GM23248 (cell line): ENCODE data around the gene FOXD4L3. TPM values are rescaled to one million over a fixed set of nuclear protein-coding genes. Genes with fewer than 3 reads are reported as not detected.
"Not testable (repeated sequence)": the region's sequence is repeated elsewhere in the genome, so short reads cannot be mapped to it uniquely, and the experiment has no call there.

Experiments
- DNase-seq: peaks from one replicate; pipeline ENCODE4 v3.0.0-alpha.2; 2015
- H2AFZ ChIP-seq: fragments of 200-600 bp; sonication (generic); 2 replicates; pipeline ENCODE4 v1.6.1; 2016; ENCODE audit warnings: antibody characterized with exemption
- H3F3A ChIP-seq: fragments of 200-600 bp; sonication (generic); 2 replicates; pipeline ENCODE4 v1.6.1; 2016; ENCODE audit warnings: mild to moderate bottlenecking, antibody characterized with exemption, mixed run types; ENCODE audit not compliant: insufficient read depth
- H3K27ac ChIP-seq: fragments of 200-600 bp; sonication (generic); 2 replicates; pipeline ENCODE4 v1.5.1; 2016; ENCODE audit warnings: mild to moderate bottlenecking
- H3K27me3 ChIP-seq: fragments of 200-600 bp; sonication (generic); replicated peaks from 2 replicates; pipeline ENCODE4 v1.6.1; 2016; ENCODE audit warnings: mild to moderate bottlenecking; ENCODE audit not compliant: insufficient read depth
- H3K36me3 ChIP-seq: fragments of 200-600 bp; sonication (generic); 2 replicates; pipeline ENCODE4 v1.6.1; 2016; ENCODE audit warnings: low read depth, mild to moderate bottlenecking
- H3K4me1 ChIP-seq: fragments of 200-600 bp; sonication (generic); 2 replicates; pipeline ENCODE4 v1.6.1; 2016; ENCODE audit warnings: mild to moderate bottlenecking; ENCODE audit not compliant: insufficient read depth
- H3K4me2 ChIP-seq: fragments of 200-600 bp; sonication (generic); one replicate; pipeline ENCODE4 v1.6.1; 2016; ENCODE audit warnings: mild to moderate bottlenecking; ENCODE audit not compliant: unreplicated experiment
- H3K4me3 ChIP-seq: fragments of 200-600 bp; sonication (generic); 2 replicates; pipeline ENCODE4 v1.5.1; 2016; ENCODE audit warnings: mild to moderate bottlenecking
- H3K79me2 ChIP-seq: fragments of 200-600 bp; sonication (generic); 2 replicates; pipeline ENCODE4 v1.6.1; 2016; ENCODE audit warnings: mild to moderate bottlenecking; ENCODE audit not compliant: insufficient read depth
- H3K9ac ChIP-seq: fragments of 200-600 bp; sonication (generic); 2 replicates; pipeline ENCODE4 v1.6.1; 2016; ENCODE audit warnings: mild to moderate bottlenecking
- H3K9me2 ChIP-seq: fragments of 200-600 bp; sonication (generic); 2 replicates; pipeline ENCODE4 v1.6.1; 2016; ENCODE audit warnings: mixed run types, mild to moderate bottlenecking, moderate library complexity; ENCODE audit not compliant: insufficient read depth
- H3K9me3 ChIP-seq: fragments of 200-600 bp; sonication (generic); one replicate; pipeline ENCODE4 v1.6.1; 2017; ENCODE audit warnings: low read depth
- H4K20me1 ChIP-seq: fragments of 200-600 bp; sonication (generic); 2 replicates; pipeline ENCODE4 v1.6.0; 2016; ENCODE audit not compliant: insufficient read depth
- WGBS, 2 experiments: methylation state at CpG; one replicate each; pipeline ENCODE4 v1.1.6; 2015 to 2017; ENCODE audit warnings: low lambda C conversion rate in 2 of 2, low coverage in 1 of 2; ENCODE audit errors: missing lambda C conversion rate in 2 of 2; 5-methylcytosine and 5-hydroxymethylcytosine counted together
- in situ Hi-C: fragments of 300-500 bp; cut with MboI; formaldehyde crosslinking; loops from 2 replicates; pipeline ENCODE4 v1.15.0; 2020
- polyA plus RNA-seq: library from polyadenylated mRNA; unstranded; fragments of >200 nt; fragmentation: Nextera tagmentation; extraction: Ambion mirVana; gene quantifications from 2 replicates; pipeline ENCODE4 v1.2.1, GENCODE V29; 2016
- total RNA-seq: library from RNA; depleted of rRNA; stranded (reverse); fragments of >200 nt; shearing (Covaris generic); gene quantifications from 2 replicates; pipeline ENCODE4 v1.2.3, GENCODE V29; 2014; rRNA removed

The FOXD4L3 gene
- total RNA-seq (not detected in 2 replicates), polyA plus RNA-seq (not detected in 2 replicates)

DNA sequence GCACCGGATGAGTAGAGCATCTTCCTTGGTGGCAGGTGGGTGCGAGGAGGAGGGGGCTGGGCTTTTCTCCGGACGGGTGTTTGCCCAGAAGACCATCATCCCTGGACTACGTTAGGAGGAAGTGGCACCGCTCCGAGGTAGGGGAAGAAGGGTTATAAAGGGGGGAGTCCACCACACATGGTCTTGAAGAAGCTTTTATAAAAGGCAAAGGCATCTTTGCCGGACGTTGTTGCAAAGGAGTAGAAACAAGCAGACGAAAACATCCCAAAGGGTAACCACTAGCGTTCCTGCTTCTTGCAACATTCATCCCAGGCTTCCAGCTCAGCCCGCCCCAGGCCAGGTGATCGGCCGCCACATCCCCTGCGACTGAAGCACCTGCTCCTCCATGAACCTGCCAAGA, at the start of gene FOXD4L3:
FOXD4L3 (plus strand) TSS at position 301 of the 400 bp plus-strand sequence; CDS start at position 386, 85 bp downstream.
- H2AFZ ChIP-seq, in situ Hi-C loops, H3K79me2 ChIP-seq, DNase-seq, H3K27me3 ChIP-seq, H3F3A ChIP-seq, H4K20me1 ChIP-seq, H3K36me3 ChIP-seq, H3K9ac ChIP-seq, H3K9me2 ChIP-seq, H3K4me3 ChIP-seq, H3K4me2 ChIP-seq, H3K9me3 ChIP-seq, H3K4me1 ChIP-seq, H3K27ac ChIP-seq: not testable (repeated sequence)
- 24 to 47% methylated on average over 3 to 4 of the region's 15 CpGs for WGBS, 2 experiments

DNA sequence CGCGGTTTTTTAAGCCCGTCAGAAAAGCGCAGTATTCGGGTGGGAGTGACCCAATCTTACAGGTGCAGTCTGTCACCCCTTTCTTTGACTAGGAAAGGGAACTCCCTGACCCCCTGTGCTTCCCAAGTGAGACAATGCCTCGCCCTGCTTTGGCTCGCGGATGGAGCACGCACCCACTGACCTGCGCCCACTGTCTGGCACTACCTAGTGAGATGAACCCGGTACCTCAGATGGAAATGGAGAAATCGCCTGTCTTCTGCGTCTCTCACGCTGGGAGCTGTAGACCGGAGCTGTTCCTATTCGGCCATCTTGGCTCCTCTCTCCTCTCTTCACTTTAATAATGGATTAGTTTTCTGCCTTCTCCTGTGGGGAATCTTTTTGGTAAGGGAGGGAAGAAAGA, 21.6 kb upstream of the FOXD4L3 start:
- H3K27me3 ChIP-seq, in situ Hi-C loops, H3K9ac ChIP-seq, H3K36me3 ChIP-seq, H4K20me1 ChIP-seq, H3K4me1 ChIP-seq, H3K4me3 ChIP-seq, H3K9me2 ChIP-seq, DNase-seq, H3K79me2 ChIP-seq, H3K9me3 ChIP-seq, H3F3A ChIP-seq, H3K27ac ChIP-seq, H2AFZ ChIP-seq, H3K4me2 ChIP-seq: not testable (repeated sequence)
- WGBS, 2 experiments, result 94 to 98% methylated on average over 11 to 16 of the region's 16 CpGs

DNA sequence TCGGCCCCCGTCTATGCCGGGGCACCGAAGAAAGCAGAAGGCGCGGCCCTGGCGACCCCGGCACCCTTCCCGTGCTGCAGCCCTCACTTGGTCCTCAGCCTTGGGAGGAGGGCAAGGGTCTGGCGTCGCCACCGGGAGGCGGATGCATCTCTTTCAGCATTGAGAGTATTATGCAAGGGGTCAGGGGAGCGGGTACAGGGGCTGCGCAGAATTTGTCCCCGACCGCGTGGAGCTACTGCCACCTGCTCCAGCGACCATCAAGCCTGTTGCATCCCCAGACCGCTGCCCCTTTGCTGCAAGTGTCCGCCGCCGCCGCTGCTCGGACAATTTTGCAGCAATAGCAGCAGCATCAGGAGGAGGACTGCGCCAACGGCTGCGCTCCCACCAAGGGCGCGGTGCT, 1.1 kb downstream of the FOXD4L3 start:
- H3K27me3 ChIP-seq, DNase-seq, H3K4me3 ChIP-seq, H3K9me2 ChIP-seq, H3F3A ChIP-seq, H3K9ac ChIP-seq, H3K27ac ChIP-seq, H3K4me1 ChIP-seq, H2AFZ ChIP-seq, H3K9me3 ChIP-seq, H3K79me2 ChIP-seq, H3K4me2 ChIP-seq, in situ Hi-C loops, H3K36me3 ChIP-seq, H4K20me1 ChIP-seq: not testable (repeated sequence)
- no CpG with 5 or more reads among the region's 30 CpGs for WGBS, 2 experiments

DNA sequence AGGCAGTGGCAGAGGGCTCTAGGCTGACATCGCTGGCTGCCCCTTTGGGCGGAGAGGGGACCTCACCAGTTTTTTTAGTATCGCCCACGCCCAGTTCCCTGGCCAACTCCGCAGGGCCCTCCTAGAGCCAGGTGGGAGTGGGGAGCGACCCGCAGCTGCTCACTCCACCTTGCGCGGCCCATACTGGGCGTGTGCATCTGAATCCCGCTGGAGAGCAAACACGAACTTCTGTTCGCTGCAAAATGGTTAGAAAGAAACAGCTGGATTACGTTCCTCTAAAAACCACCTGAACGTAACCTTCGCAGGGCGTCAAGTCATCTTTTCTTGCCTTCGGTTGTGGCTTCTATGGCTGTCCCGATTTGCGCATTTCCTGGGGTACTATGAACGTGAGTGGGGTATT, 1.5 kb downstream of the FOXD4L3 start:
- H3K4me3 ChIP-seq, H3K4me1 ChIP-seq, H3K4me2 ChIP-seq, in situ Hi-C loops, H3K36me3 ChIP-seq, H4K20me1 ChIP-seq, H3K9me2 ChIP-seq, H3K79me2 ChIP-seq, H3K9ac ChIP-seq, H3K9me3 ChIP-seq, H3K27me3 ChIP-seq, H2AFZ ChIP-seq, DNase-seq, H3F3A ChIP-seq, H3K27ac ChIP-seq: not testable (repeated sequence)
- 3 to 23% methylated on average over 6 to 7 of the region's 21 CpGs for WGBS, 2 experiments

DNA sequence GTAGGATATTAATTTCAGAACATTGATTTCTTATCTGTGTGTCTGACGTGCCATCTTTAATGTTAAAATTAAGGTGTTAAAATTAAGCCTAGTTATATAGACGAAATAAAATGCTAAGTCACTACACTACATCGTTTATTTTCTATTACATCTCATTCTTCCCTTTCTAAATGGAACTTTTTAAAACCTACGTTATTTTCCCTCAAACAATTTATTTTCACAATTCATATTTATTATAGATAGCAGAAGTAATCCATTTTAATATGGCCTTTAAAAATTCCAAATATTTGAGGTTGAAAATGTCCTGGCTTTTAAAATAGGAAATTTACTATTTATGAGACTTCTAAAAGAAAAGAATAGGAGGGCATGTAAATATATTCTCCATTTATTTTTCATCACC, 2.1 kb downstream of the FOXD4L3 start:
- not testable (repeated sequence) for H3K4me3 ChIP-seq, H3K9ac ChIP-seq

More for the DNA sequence above, 2.1 kb downstream of the FOXD4L3 start:
- H3K9me3 ChIP-seq, in situ Hi-C loops, H3K36me3 ChIP-seq, H3K9me2 ChIP-seq, H3F3A ChIP-seq, H3K27ac ChIP-seq, DNase-seq, H4K20me1 ChIP-seq, H3K4me1 ChIP-seq, H2AFZ ChIP-seq, H3K27me3 ChIP-seq, H3K4me2 ChIP-seq, H3K79me2 ChIP-seq: not testable (repeated sequence)
- 28 to 33% methylated on average over 3 of the region's 4 CpGs for WGBS, 2 experiments
